GM18867 (cell line): ENCODE results near the gene CAMK2G.
"Not testable (repeated sequence)": the region's sequence is repeated elsewhere in the genome, so short reads cannot be mapped to it uniquely, and the experiment has no call there.

ENCODE experiments used
- ATAC-seq: cut with Tn5 transposase; IDR thresholded peaks from one replicate; pipeline ENCODE4 v1.9.1; 2021; ENCODE audit warnings: mild to moderate bottlenecking, moderate library complexity; ENCODE audit not compliant: unreplicated experiment

The CAMK2G gene

GRCh38 chr10:73874267-73875138 is at the start of gene CAMK2G:
Gene CAMK2G, minus strand, starts transcription at chr10:73874555. Its CDS starts 94 bp downstream, at chr10:73874461.
- peak; percentile 81 for ATAC-seq

GRCh38 chr10:73922864-73923133 is 48.4 kb upstream of the CAMK2G start:
- no peak for ATAC-seq

- no peak for ATAC-seq
Observed at GRCh38 chr10:73922007-73922863, 47.9 kb upstream of the CAMK2G start.

GRCh38 chr10:73920089-73920488 is 45.7 kb upstream of the CAMK2G start:
- peak; percentile 41 for ATAC-seq

GRCh38 chr10:73919481-73919880 is 45.1 kb upstream of the CAMK2G start:
- ATAC-seq = not testable (repeated sequence)

GRCh38 chr10:73917566-73918305 is 43.4 kb upstream of the CAMK2G start:
- no peak for ATAC-seq

- no peak for ATAC-seq
Observed at GRCh38 chr10:73916761-73917470, 42.6 kb upstream of the CAMK2G start.

GRCh38 chr10:73915206-73915851 is 41.0 kb upstream of the CAMK2G start:
- ATAC-seq = no peak

- no peak for ATAC-seq
Observed at GRCh38 chr10:73914036-73914435, 39.7 kb upstream of the CAMK2G start.

GRCh38 chr10:73911553-73912004 is 37.2 kb upstream of the CAMK2G start:
- no peak for ATAC-seq

- ATAC-seq = no peak
Observed at GRCh38 chr10:73910764-73911552, 36.6 kb upstream of the CAMK2G start, which contains the start of gene PLAU. Gene PLAU, plus strand, starts transcription at chr10:73911132. Its CDS starts 424 bp downstream, at chr10:73911556.

- no peak for ATAC-seq
Observed at GRCh38 chr10:73910401-73910763, 36.0 kb upstream of the CAMK2G start.

GRCh38 chr10:73909540-73910115 is 35.3 kb upstream of the CAMK2G start:
- ATAC-seq = no peak

GRCh38 chr10:73908853-73909539 is 34.6 kb upstream of the CAMK2G start:
- no peak for ATAC-seq

GRCh38 chr10:73907841-73908517 is 33.6 kb upstream of the CAMK2G start:
- ATAC-seq = no peak

- ATAC-seq = no peak
Observed at GRCh38 chr10:73906524-73907447, 32.4 kb upstream of the CAMK2G start.
